Skeletal muscle cell (primary cell): Measurements from ENCODE around the gene ELOVL1.

Experiments
- DNase-seq: peaks from one replicate; pipeline ENCODE4 v3.0.0-alpha.2; 2010; ENCODE audit warnings: low read depth
- H3K4me3 ChIP-seq: 2 replicates; pipeline ENCODE4 v1.5.1; 2011; ENCODE audit warnings: low read depth, mild to moderate bottlenecking, control low read depth, low read length, moderate library complexity

The ELOVL1 gene

GRCh38 chr1:43338001-43338400, 29.8 kb downstream of the ELOVL1 start:
- H3K4me3 ChIP-seq, result no peak overlapping the region
- DNase-seq, result no peak

DNA sequence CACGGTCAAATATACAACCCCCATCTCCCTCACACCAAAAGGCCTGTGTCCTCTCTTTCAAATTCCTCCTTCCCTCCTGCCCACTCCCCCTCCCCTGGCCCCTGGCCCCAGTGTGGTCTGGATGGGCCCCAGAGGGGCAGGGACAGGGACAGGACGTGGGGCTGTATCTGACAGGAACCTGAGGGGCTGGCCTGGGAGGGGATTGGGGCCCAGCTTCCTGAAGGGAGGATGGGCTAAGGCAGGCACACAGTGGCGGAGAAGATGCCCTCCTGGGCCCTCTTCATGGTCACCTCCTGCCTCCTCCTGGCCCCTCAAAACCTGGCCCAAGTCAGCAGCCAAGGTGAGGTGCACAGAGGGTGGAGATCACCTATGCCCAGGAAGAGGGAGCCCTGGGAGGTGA, 30.2 kb downstream of the ELOVL1 start, which contains the start of gene MPL:
Gene MPL (plus strand): TSS at position 231 of the 400 bp plus-strand sequence. CDS start 31 bp downstream, at position 262.
- H3K4me3 ChIP-seq, result no peak within 1 kb of the TSS
- no peak for DNase-seq

GRCh38 chr1:43334453-43335205, 33.2 kb downstream of the ELOVL1 start:
- no peak for DNase-seq
- no peak overlapping the region for H3K4me3 ChIP-seq

- no peak overlapping the region for H3K4me3 ChIP-seq
- DNase-seq, result no peak
Measured at GRCh38 chr1:43331688-43332087, 36.1 kb downstream of the ELOVL1 start.

DNA sequence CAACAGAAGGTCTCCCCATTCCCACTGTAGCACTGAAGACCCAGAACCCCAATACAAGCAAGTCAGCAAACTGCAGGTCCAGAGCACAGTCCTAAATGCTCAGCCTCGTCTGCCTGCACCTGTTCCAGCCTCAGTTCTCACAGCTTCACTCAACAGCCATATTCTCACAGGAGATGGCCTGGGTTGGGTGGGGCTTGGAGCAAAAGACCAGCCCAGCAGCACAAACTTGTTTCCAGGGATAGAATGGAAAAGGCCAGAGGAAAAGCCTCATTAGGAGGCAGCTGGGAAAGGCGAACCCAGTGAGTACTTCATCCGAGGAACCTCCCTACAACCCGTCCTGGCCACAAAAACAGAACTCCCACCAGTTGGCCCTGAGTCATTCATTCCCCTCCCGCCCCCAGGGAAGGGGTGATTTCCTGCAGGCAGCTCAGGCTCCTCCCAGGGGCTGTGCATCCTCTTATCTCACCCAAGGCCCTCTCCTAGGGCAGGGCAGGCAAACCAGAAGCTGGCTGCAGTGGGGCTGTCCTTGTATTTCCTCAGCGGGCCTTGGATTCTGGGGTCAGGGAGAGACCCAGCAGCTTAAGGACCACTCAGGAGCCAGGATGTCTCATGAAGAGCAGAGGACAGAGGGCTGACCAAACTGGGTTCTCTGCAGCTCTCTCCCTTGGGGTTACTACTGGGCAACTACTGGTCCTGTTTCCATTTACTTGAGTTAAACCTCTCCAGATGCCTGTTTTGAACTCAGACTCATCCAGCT, 37.6 kb downstream of the ELOVL1 start:
- no peak overlapping the region for H3K4me3 ChIP-seq
- peak; percentile 41 for DNase-seq

DNA sequence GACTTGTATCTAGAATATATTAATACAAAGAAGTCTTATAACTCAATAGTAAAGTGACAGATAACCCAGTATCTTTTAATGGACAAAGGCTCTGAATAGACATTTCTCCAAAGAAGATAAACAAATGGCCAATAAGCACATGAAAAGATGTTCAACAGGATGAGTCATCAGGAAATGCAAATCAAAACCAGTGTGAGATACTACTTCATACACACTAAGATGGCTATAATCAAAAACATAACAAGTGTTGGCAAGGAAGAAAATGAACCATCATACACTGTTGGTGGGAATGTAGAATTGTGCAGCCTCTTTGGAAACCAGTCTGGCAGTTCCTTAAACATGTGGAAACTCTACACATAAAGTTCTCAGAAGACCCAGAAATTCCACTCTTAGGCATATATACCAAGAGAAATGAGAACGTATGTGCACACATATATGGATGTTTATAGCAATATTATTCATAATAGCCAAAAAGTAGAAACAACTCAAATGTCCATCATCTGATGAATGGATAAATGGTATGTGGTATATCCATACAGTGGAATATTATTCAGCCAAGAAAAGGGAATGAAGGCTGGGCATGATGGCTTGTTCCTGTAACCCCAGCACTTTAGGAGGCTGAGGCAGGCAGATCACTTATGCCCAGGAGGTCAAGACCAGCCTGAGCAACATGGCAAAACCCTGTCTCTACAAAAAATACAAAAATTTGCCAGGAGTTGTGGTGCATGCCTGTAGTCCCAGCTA, 40.1 kb downstream of the ELOVL1 start:
- no peak for DNase-seq
- H3K4me3 ChIP-seq, result no peak overlapping the region

DNA sequence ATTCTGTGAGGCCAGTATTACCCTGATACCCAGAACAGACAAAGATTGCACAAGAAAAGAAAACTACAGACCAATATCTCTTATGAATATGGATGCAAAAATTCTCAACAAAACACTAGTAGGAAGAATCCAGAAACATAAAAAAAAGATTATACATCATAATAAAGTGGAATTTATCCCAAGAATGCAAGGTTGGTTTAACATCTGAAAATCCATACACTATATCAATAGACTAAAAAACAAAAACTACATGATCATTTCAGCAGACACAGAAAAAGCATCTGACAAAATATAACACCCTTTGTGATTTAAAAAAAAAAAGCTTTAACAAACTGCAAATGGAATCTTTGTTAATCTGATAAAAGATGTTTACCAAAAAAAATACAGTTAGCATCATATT, 42.4 kb downstream of the ELOVL1 start:
- no peak for DNase-seq
- no peak overlapping the region for H3K4me3 ChIP-seq

DNA sequence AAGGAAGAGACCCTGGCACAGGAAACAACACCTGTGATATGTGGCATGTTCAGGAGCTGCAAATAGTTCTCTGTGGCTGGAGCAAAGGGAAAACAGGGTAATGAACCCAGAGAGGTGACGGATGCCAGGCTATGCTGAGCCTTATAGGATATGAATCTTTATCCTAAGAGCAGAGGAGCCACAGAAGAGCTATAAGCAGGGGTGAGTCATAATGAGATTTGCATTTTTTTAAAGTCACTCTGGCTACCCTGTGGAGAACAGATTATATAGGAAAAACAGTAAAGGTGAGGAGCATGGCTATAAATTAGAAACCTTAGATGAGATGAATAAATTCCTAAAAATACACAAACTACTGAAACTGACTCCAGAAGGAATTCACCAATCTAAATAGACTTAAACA, 43.0 kb downstream of the ELOVL1 start:
- no peak overlapping the region for H3K4me3 ChIP-seq
- DNase-seq, result no peak

DNA sequence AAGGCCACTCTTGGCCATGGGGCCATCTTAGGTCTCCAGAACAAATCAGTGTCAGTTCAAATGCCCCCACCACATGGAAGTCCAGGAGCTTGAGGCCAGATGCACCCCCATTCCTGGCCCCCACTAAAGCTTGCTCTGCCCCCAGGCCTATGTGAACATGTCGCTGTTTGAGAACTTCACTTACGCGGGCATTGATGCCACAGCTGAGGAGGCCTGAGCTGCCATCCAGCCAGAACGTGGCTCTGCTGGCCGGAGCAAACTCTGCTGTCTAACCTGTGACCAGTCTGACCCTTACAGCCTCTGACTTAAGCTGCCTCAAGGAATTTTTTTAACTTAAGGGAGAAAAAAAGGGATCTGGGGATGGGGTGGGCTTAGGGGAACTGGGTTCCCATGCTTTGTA, 45.3 kb downstream of the ELOVL1 start:
- no peak for DNase-seq
- no peak overlapping the region for H3K4me3 ChIP-seq

GRCh38 chr1:43321331-43321891, 46.4 kb downstream of the ELOVL1 start:
- H3K4me3 ChIP-seq, result no peak overlapping the region
- no peak for DNase-seq

- no peak for DNase-seq
- no peak overlapping the region for H3K4me3 ChIP-seq
Measured at GRCh38 chr1:43319766-43320165, 48.0 kb downstream of the ELOVL1 start.

DNA sequence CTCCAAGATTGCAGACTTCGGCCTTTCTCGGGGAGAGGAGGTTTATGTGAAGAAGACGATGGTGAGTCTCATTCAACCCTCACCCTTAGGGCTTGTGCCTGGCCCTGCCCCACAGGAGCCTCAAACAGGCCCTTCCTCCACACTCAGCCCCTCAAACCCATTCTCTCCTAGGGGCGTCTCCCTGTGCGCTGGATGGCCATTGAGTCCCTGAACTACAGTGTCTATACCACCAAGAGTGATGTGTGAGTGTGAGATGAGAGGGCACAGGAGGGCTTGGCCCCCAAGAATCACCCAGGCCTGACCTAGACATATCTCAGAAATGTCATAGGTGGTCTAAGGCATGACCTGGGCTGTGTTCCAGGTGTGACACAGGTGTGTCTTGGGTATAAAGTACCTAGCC, 48.5 kb downstream of the ELOVL1 start:
- no peak overlapping the region for H3K4me3 ChIP-seq
- DNase-seq, result no peak

GRCh38 chr1:43318831-43319230, 49.0 kb downstream of the ELOVL1 start:
- DNase-seq, result no peak
- H3K4me3 ChIP-seq, result no peak overlapping the region

DNA sequence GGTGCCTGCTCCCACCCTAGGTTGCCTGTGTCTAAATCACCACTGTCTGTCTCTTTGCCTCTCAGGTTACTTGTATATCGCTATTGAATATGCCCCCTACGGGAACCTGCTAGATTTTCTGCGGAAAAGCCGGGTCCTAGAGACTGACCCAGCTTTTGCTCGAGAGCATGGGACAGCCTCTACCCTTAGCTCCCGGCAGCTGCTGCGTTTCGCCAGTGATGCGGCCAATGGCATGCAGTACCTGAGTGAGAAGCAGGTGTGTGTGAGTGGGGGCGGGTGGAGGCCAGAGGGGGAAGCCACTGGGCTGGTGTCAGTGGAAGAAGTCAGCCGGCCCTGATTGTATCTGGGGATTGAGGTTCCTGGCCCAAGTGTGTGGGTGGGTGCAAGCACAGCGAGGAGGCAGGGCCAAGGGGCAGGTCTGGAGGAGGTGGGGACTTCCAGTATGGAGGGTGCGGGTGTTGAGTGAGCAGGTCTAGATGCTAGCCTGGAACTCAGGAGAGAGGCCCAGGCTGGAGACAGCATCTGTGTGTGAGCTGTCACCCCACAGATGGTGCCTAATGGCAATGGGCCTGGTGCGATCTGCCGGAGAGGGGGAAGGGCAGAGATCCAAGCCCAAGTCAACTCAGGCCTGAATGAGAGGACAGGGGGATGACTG, 49.9 kb downstream of the ELOVL1 start:
- DNase-seq, result no peak
- H3K4me3 ChIP-seq, result no peak overlapping the region

- DNase-seq, result no peak
- no peak overlapping the region for H3K4me3 ChIP-seq
Measured at GRCh38 chr1:43316738-43317520, 50.9 kb downstream of the ELOVL1 start.

DNA sequence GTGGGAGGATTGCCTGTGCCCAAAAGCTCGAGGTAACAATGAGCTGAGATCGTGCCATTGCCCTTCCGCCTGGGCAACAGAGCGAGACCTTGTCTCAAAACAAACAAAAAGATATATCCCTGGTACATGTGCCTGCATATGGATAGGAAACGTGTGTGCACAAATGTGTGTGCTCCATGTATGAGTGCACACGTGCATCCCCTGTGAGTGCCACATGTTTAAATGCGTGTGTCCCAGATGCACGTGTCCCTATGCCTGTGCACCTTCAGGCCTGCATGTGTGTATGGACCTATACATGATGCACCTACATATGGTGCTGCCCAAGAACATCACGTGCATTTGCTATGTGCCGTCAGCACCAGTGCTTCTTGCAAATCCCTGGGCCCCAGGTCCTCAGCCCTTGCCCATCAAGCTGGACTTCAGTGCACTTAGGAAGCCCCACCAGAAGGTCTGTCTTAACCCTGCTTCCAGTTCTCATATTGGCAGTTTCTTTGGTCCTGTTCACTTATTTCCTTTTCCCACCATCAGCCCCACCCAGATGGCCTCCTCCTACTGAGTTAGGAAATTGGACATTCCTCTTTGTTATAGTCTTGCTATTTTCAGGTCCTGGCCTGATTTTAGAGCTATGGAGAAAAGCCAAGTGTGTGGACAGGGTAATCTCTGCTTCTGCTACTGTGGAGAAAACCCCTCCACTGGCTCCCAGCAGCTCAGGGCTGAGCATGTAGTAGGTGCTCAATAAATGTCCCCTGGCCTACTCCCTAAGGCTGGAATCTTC, 51.7 kb downstream of the ELOVL1 start:
- no peak for DNase-seq
- no peak overlapping the region for H3K4me3 ChIP-seq

DNA sequence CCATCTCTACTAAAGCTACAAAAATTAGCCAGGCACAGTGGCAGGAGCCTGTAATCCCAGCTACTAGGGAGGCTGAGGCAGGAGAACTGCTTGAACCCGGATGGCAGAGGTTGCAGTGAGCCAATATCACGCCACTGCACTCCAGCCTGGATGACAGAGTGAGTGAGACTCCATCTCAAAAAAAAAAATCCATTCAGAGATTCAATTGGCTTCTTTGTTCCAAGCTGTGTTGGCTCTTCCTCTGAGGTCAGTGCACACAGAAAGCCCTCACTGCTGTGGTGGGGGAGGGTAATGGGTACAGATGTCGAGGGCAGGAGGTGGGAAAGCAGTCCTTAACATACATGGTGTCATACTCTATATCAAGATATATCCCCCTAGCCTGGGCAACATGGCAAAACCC, 52.3 kb downstream of the ELOVL1 start:
- H3K4me3 ChIP-seq, result no peak overlapping the region
- no peak for DNase-seq

DNA sequence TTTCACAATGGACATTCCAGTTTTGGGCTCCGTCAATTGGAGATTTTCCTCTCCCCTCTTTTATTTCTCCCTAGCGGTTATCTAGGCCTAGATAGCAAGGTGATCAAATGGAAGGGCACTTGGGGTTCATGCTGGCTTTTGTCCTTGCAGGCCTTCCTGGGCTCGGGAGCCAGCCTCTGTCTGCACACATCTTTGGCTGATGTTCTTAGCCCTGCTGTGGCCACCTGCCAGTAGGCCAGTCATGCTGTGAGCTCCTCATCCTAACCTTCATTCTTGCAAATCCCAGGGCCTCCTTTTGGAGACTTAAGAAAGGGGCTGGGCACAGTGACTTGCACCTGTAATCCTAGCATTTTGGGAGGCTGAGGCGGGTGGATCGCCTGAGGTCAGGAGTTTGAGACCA, 53.6 kb downstream of the ELOVL1 start:
- H3K4me3 ChIP-seq, result no peak overlapping the region
- no peak for DNase-seq
